ENCODE results near the gene MFF. TPM values are rescaled to one million over a fixed set of nuclear protein-coding genes. Genes with fewer than 3 reads are reported as not detected.

Gene MFF
- total and polyA plus RNA-seq, 2 donors (not counting 3 experiments of a cell fraction or from before 2014, with no cell fraction given), result 36.3 to 65.1 TPM

- CTCF ChIA-PET, result interaction anchor here (1.0 kb wide), 1 partner anchor 47 kb away, joined by 3 read pairs; no protein-coding TSS in a partner anchor
- BruUV-seq (replicated peaks), result no TSS peak
- no peaks in the 10 kb centered on the region for H3K27me3 ChIP-seq (ENCODE audit: control insufficient read depth in 2 of 2, insufficient read depth in 2 of 2, low read length in 2 of 2)
- FAIRE-seq, result no peak
- no peaks in the 10 kb centered on the region for H3K79me2 ChIP-seq (ENCODE audit: control insufficient read depth, insufficient read depth, low read length)
- no peaks in the 10 kb centered on the region for H3K4me1 ChIP-seq (ENCODE audit: control insufficient read depth, extremely low read depth, insufficient read depth, low read length)
- dilution Hi-C loops (cut with MboI; ENCODE audit: extremely low pct_ligation_motif_present, low sequenced_read_pairs) (no loop called here), intact Hi-C loops (cut with micrococcal nuclease) (no loop called here)
- no peaks in the 10 kb centered on the region for H3K9me3 ChIP-seq (replicated peaks; ENCODE audit: control insufficient read depth, insufficient read depth, low read length)
- POLR2A ChIA-PET, result no interaction called here
- no peak overlapping the region for H2AFZ ChIP-seq (ENCODE audit: low read depth, low read length)
- no peak for DNase-seq (ENCODE audit: low read depth, low spot score)
- H3K4me2 ChIP-seq (ENCODE audit: insufficient read depth, low read length), result no peak overlapping the region
- H3K9me1 ChIP-seq (replicated peaks; ENCODE audit: control insufficient read depth, extremely low read depth, insufficient read depth, low read length), result no peaks in the 10 kb centered on the region
- no peak overlapping the region for H3K9ac ChIP-seq (replicated peaks; ENCODE audit: extremely low read depth, insufficient read depth, low read length)
- H4K20me1 ChIP-seq (replicated peaks; ENCODE audit: control insufficient read depth, extremely low read depth, insufficient read depth, low read length), result no peaks in the 10 kb centered on the region
- no peak for TF ChIP-seq EZH2 (IDR thresholded peaks at IDR 0.05; ENCODE audit: borderline replicate concordance, low read depth, low read length, severe bottlenecking)
- no peak for TF ChIP-seq MYC (IDR thresholded peaks at IDR 0.05; ENCODE audit: low read depth, low read length)
- no peak for TF ChIP-seq POLR2AphosphoS5 (IDR thresholded peaks at IDR 0.05; ENCODE audit: insufficient read depth, low read depth, low read length)
- no peak for TF ChIP-seq CTCF (IDR thresholded peaks at IDR 0.05; ENCODE audit: extremely low read depth in 1 of 2, insufficient read depth in 1 of 2, low read depth in 1 of 2, low read length in 2 of 2)
- no peak for TF ChIP-seq GATA2 (IDR thresholded peaks at IDR 0.05; ENCODE audit: insufficient read depth, insufficient read length, low read depth, low read length)
- TF ChIP-seq MAX (IDR thresholded peaks at IDR 0.05; ENCODE audit: insufficient read depth, insufficient read length), result no peak
- no peak for TF ChIP-seq FOS (IDR thresholded peaks at IDR 0.05; ENCODE audit: borderline replicate concordance, insufficient read depth, low read length)
- TF ChIP-seq JUN (IDR thresholded peaks at IDR 0.05; ENCODE audit: borderline replicate concordance, insufficient read depth, insufficient read length, low read depth), result no peak
- TF ChIP-seq POLR2A (IDR thresholded peaks at IDR 0.05; ENCODE audit: low read depth, low read length), result no peak
- no peak overlapping the region for H3K4me3 ChIP-seq (replicated peaks in 1 of 3; ENCODE audit: insufficient read depth in 1 of 3, low read depth in 1 of 3, low read length in 3 of 3)
- H3K36me3 ChIP-seq (ENCODE audit: control insufficient read depth in 2 of 2, extremely low read depth in 1 of 2, insufficient read depth in 2 of 2, low read length in 2 of 2), result no peaks in the 10 kb centered on the region
- no peak overlapping the region for H3K27ac ChIP-seq (ENCODE audit: insufficient read depth, low read depth, low read length)
Measured at GRCh38 chr2:227285741-227286236, 39.3 kb upstream of the MFF start.

Data from endothelial cell of umbilical vein (primary cell).